ENCODE measurements around the gene PRR33. TPM values are rescaled to one million over a fixed set of nuclear protein-coding genes. Genes with fewer than 3 reads are reported as not detected.

Gene PRR33
- polyA plus RNA-seq, 2 of the 4 experiments (the other 2 are of a cell fraction) = not detected

GRCh38 chr11:1909524-1909923 lies 17.8 kb upstream of the PRR33 start:
- Histone ChIP-seq H3K4me1 (0 out of 3 replicates have a peak, but pooled peaks cover 2% of the 10 kb centered on the region), H3K9me3 (no peaks in the 10 kb centered on the region), H3K27ac (no peak overlapping the region), H3K4me3 (no peak overlapping the region), H3K4me2 (no peak overlapping the region)
- TF ChIP-seq RARB (CRISPR knock-in tag; IDR thresholded peaks at IDR 0.05) (no peak), GATA3 (IDR thresholded peaks at IDR 0.05; ENCODE audit: borderline replicate concordance) (no peak), MAFK (IDR thresholded peaks at IDR 0.05; ENCODE audit: partially characterized antibody) (no peak), EHMT2 (IDR thresholded peaks at IDR 0.05; ENCODE audit: low read depth) (no peak), MYC (IDR thresholded peaks at IDR 0.05; ENCODE audit: borderline replicate concordance, low read length) (no peak), ZSCAN20 (CRISPR knock-in tag; IDR thresholded peaks at IDR 0.05) (no peak), PHF8 (IDR thresholded peaks at IDR 0.05; ENCODE audit: borderline replicate concordance, low read depth) (no peak), TP53 (CRISPR knock-in tag; IDR thresholded peaks at IDR 0.05) (no peak)
- ATAC-seq = no peak
- CTCF ChIA-PET = interaction anchor here (0.6 to 3.2 kb wide), 4 partner anchors 10 to 242 kb away, joined by 3 to 8 read pairs (median 5); no protein-coding TSS in a partner anchor
- 59% methylated on average over 7 of the region's 7 CpGs for WGBS (ENCODE audit: missing lambda C conversion rate)
- POLR2A ChIA-PET = no interaction called here
- no peak for FAIRE-seq
- no peak for DNase-seq (ENCODE audit: low read depth in 1 of 2, low spot score in 1 of 2)

DNA sequence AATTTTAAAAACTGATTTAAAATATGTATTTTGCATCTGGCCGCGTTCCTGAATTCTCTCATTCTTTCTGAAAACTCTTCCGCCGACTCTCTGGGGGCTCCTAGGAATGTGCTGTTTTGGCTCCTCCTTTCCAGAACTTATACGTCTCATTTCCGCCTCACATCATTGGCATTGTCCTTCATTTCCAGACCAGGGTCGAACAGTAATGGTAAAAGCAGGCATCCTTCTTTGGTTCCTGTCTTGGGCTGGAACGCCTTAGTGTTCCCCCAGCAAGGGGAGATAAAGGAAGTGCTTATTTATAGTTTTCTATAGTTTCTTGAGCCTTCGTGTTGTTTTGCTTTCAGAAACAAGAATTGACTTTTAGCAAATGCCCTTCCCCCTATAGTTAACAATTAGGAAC lies 16.9 kb upstream of the PRR33 start:
- H3K4me2 ChIP-seq = no peak overlapping the region
- H3K27ac ChIP-seq = no peak overlapping the region
- CTCF ChIA-PET = interaction anchor here (1.1 to 2.0 kb wide), 4 partner anchors 39 to 243 kb away, joined by 3 to 8 read pairs (median 4); no protein-coding TSS in a partner anchor
- POLR2A ChIA-PET = no interaction called here
- no peak overlapping the region for H3K4me3 ChIP-seq
- TF ChIP-seq SREBF2 (IDR thresholded peaks at IDR 0.05) = no peak
- TF ChIP-seq BHLHE40 (IDR thresholded peaks at IDR 0.05; ENCODE audit: low read depth, low read length) = no peak
- TF ChIP-seq ZC3H11A (IDR thresholded peaks at IDR 0.05) = no peak
- DNase-seq (ENCODE audit: low read depth in 1 of 2, low spot score in 1 of 2) (no peak), FAIRE-seq (no peak), ATAC-seq (no peak)
- 0 out of 3 replicates have a peak, but pooled peaks cover 2% of the 10 kb centered on the region for H3K4me1 ChIP-seq
- H3K9me3 ChIP-seq = no peaks in the 10 kb centered on the region
- WGBS (ENCODE audit: missing lambda C conversion rate) = 69% methylated on average over 9 of the region's 9 CpGs

DNA sequence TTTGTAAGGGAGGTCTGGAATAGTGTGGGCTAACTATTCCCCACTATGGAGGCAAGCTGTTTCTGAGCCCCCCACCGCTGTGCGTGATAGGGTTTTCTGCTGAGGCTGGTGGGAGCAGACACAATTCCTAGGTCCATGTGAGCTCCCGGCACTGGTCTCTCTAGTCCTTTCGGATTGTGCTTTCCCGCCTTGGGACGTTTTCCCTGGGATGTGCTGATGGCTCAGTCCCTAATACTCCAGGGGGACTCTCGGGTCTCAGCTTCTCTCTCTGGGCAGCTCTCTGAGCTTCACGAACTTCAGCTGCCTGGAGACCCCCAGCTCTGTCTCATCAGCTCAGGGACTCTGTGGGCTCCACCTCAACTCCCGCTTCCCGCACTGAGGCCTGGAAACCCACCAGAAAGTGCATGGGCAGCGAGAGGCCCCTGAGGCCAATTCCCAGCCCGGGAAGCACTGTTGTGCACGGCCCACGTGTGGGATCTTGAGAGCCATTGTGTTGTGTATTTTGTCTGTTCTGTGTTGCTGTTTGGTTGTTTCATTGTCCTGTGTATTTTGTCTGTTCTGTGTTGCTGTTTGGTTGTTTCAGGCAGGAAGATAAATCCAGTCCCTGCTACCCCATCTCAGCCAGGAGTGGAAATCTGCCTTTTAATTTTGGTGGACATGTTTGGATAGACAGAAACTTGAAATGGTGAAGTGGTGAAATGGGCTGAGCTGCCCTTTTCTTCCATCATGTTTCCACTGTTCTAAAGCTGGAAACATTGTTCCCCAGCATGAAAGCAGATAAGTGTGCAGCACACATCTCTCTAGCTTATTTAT lies 15.1 kb upstream of the PRR33 start:
- Histone ChIP-seq H3K27ac (no peak overlapping the region), H3K4me1 (0 out of 3 replicates have a peak, but pooled peaks cover 2% of the 10 kb centered on the region), H3K4me3 (no peak overlapping the region), H3K4me2 (no peak overlapping the region), H3K9me3 (no peaks in the 10 kb centered on the region)
- 62% methylated on average over 14 of the region's 14 CpGs for WGBS (ENCODE audit: missing lambda C conversion rate)
- ATAC-seq = peak in 1 of 2 experiments; percentile 8; a peak in 1 of 6 replicates
- POLR2A ChIA-PET = no interaction called here
- CTCF ChIA-PET = interaction anchor here (0.6 to 1.6 kb wide), 17 partner anchors 12 to 360 kb away, joined by 3 to 6 read pairs (median 3); partner anchors contain the start of gene TNNI2
- FAIRE-seq = no peak
- DNase-seq (ENCODE audit: low read depth in 1 of 2, low spot score in 1 of 2) = no peak
- TF ChIP-seq, protein P1, sequence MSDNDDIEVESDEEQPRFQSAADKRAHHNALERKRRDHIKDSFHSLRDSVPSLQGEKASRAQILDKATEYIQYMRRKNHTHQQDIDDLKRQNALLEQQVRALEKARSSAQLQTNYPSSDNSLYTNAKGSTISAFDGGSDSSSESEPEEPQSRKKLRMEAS (IDR thresholded peaks at IDR 0.05) = no peak
- no peak for TF ChIP-seq MYC (IDR thresholded peaks at IDR 0.05; ENCODE audit: borderline replicate concordance, low read length)
- TF ChIP-seq ZNF302 (CRISPR knock-in tag; IDR thresholded peaks at IDR 0.05) = no peak
- TF ChIP-seq NPAS2 (CRISPR knock-in tag; IDR thresholded peaks at IDR 0.05; ENCODE audit: borderline replicate concordance) = no peak
- TF ChIP-seq HMGXB4 (CRISPR knock-in tag; IDR thresholded peaks at IDR 0.05; ENCODE audit: borderline replicate concordance) = no peak
- TF ChIP-seq RAD21 (conservative IDR thresholded peaks at IDR 0.05 in 1 of 2, IDR thresholded peaks at IDR 0.05 in 1 of 2) = no peak
- TF ChIP-seq EHF (CRISPR knock-in tag; IDR thresholded peaks at IDR 0.05) = no peak
- TF ChIP-seq FOSL2 (IDR thresholded peaks at IDR 0.05) = no peak
- TF ChIP-seq FOSL2 (CRISPR knock-in tag; IDR thresholded peaks at IDR 0.05) = no peak
- no peak for TF ChIP-seq HDAC2 (IDR thresholded peaks at IDR 0.05)
- TF ChIP-seq, protein P2, sequence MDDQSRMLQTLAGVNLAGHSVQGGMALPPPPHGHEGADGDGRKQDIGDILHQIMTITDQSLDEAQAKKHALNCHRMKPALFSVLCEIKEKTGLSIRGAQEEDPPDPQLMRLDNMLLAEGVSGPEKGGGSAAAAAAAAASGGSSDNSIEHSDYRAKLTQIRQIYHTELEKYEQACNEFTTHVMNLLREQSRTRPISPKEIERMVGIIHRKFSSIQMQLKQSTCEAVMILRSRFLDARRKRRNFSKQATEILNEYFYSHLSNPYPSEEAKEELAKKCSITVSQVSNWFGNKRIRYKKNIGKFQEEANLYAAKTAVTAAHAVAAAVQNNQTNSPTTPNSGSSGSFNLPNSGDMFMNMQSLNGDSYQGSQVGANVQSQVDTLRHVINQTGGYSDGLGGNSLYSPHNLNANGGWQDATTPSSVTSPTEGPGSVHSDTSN (IDR thresholded peaks at IDR 0.05) = no peak
- TF ChIP-seq, protein P3, sequence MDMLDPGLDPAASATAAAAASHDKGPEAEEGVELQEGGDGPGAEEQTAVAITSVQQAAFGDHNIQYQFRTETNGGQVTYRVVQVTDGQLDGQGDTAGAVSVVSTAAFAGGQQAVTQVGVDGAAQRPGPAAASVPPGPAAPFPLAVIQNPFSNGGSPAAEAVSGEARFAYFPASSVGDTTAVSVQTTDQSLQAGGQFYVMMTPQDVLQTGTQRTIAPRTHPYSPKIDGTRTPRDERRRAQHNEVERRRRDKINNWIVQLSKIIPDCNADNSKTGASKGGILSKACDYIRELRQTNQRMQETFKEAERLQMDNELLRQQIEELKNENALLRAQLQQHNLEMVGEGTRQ (IDR thresholded peaks at IDR 0.05) = no peak
- TF ChIP-seq, protein P4, sequence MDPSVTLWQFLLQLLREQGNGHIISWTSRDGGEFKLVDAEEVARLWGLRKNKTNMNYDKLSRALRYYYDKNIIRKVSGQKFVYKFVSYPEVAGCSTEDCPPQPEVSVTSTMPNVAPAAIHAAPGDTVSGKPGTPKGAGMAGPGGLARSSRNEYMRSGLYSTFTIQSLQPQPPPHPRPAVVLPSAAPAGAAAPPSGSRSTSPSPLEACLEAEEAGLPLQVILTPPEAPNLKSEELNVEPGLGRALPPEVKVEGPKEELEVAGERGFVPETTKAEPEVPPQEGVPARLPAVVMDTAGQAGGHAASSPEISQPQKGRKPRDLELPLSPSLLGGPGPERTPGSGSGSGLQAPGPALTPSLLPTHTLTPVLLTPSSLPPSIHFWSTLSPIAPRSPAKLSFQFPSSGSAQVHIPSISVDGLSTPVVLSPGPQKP (IDR thresholded peaks at IDR 0.05; ENCODE audit: low read depth, low read length) = no peak
- TF ChIP-seq RARB (CRISPR knock-in tag; IDR thresholded peaks at IDR 0.05) = no peak
- TF ChIP-seq, protein P5, sequence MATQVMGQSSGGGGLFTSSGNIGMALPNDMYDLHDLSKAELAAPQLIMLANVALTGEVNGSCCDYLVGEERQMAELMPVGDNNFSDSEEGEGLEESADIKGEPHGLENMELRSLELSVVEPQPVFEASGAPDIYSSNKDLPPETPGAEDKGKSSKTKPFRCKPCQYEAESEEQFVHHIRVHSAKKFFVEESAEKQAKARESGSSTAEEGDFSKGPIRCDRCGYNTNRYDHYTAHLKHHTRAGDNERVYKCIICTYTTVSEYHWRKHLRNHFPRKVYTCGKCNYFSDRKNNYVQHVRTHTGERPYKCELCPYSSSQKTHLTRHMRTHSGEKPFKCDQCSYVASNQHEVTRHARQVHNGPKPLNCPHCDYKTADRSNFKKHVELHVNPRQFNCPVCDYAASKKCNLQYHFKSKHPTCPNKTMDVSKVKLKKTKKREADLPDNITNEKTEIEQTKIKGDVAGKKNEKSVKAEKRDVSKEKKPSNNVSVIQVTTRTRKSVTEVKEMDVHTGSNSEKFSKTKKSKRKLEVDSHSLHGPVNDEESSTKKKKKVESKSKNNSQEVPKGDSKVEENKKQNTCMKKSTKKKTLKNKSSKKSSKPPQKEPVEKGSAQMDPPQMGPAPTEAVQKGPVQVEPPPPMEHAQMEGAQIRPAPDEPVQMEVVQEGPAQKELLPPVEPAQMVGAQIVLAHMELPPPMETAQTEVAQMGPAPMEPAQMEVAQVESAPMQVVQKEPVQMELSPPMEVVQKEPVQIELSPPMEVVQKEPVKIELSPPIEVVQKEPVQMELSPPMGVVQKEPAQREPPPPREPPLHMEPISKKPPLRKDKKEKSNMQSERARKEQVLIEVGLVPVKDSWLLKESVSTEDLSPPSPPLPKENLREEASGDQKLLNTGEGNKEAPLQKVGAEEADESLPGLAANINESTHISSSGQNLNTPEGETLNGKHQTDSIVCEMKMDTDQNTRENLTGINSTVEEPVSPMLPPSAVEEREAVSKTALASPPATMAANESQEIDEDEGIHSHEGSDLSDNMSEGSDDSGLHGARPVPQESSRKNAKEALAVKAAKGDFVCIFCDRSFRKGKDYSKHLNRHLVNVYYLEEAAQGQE (IDR thresholded peaks at IDR 0.05) = no peak

Data from A549 (cell line).